Progenitor cell of endocrine pancreas (in vitro differentiated cells): ENCODE measurements around the gene CALN1. TPM values are rescaled to one million over a fixed set of nuclear protein-coding genes. Genes with fewer than 3 reads are reported as not detected.

Experiments
- DNase-seq: peaks from one replicate; pipeline ENCODE4 v3.0.0; 2021; ENCODE audit warnings: low spot score; ENCODE audit not compliant: unreplicated experiment
- H3K27ac Mint-ChIP-seq: 2 replicates; pipeline ENCODE4 v1.8.0; 2021; ENCODE audit warnings: mild to moderate bottlenecking, moderate library complexity, mixed read lengths
- H3K27me3 Mint-ChIP-seq: 2 replicates; pipeline ENCODE4 v1.8.0; 2021; ENCODE audit warnings: mixed read lengths
- H3K36me3 Mint-ChIP-seq: 2 replicates; pipeline ENCODE4 v1.8.0; 2022; ENCODE audit warnings: mixed read lengths; ENCODE audit not compliant: insufficient read depth
- H3K4me1 Mint-ChIP-seq: 2 replicates; pipeline ENCODE4 v1.8.0; 2021; ENCODE audit warnings: low read depth, mixed read lengths
- H3K4me3 Mint-ChIP-seq: 2 replicates; pipeline ENCODE4 v1.8.0; 2021; ENCODE audit warnings: low read depth, mild to moderate bottlenecking, moderate library complexity, mixed read lengths
- H3K9me3 Mint-ChIP-seq: 2 replicates; pipeline ENCODE4 v1.8.0; 2021; ENCODE audit warnings: low read depth, mixed read lengths
- CTCF ChIP-seq: fragments of 200-600 bp; sonication (generic); IDR thresholded peaks from one replicate; pipeline ENCODE4 v1.5.0; 2021; ENCODE audit warnings: antibody characterized with exemption, mild to moderate bottlenecking; ENCODE audit not compliant: unreplicated experiment
- total RNA-seq: library from RNA; stranded (reverse); gene quantifications from 2 replicates; pipeline ENCODE4 v1.2.1, GENCODE V29; 2021

Gene CALN1
- total RNA-seq, 1 donor from 2014 or later: 0.79 TPM

- H3K4me1 Mint-ChIP-seq: peaks cover 13% of the 10 kb centered on the region
These were observed 298.0 kb downstream of the CALN1 start for GRCh38 chr7:72114129-72114528.

GRCh38 chr7:72112992-72113391, 299.1 kb downstream of the CALN1 start:
- no peak for DNase-seq
- Mint-ChIP-seq H3K27ac (peak overlapping the region; percentile 68), H3K4me1 (peaks cover 13% of the 10 kb centered on the region), H3K9me3 (peaks cover 15% of the 10 kb centered on the region), H3K36me3 (peaks cover 5% of the 10 kb centered on the region), H3K27me3 (peaks cover 6% of the 10 kb centered on the region), H3K4me3 (peak overlapping the region; percentile 8)
- no peak for TF ChIP-seq CTCF

More at GRCh38 chr7:72114129-72114528, 298.0 kb downstream of the CALN1 start:
- no peaks in the 10 kb centered on the region for H3K27me3 Mint-ChIP-seq
- TF ChIP-seq CTCF: no peak
- no peak overlapping the region for H3K4me3 Mint-ChIP-seq
- no peaks in the 10 kb centered on the region for H3K36me3 Mint-ChIP-seq
- H3K27ac Mint-ChIP-seq: peak overlapping the region; percentile 73
- H3K9me3 Mint-ChIP-seq: peaks cover 10% of the 10 kb centered on the region
- no peak for DNase-seq

- peaks cover 13% of the 10 kb centered on the region for H3K4me1 Mint-ChIP-seq
- H3K36me3 Mint-ChIP-seq: peaks cover 5% of the 10 kb centered on the region
- TF ChIP-seq CTCF: no peak
- H3K27me3 Mint-ChIP-seq: peaks cover 8% of the 10 kb centered on the region
- peaks cover 19% of the 10 kb centered on the region for H3K9me3 Mint-ChIP-seq
- H3K27ac Mint-ChIP-seq: peak overlapping the region; percentile 19
- DNase-seq: no peak
- no peak overlapping the region for H3K4me3 Mint-ChIP-seq
These were observed 299.6 kb downstream of the CALN1 start for GRCh38 chr7:72112530-72112929.

GRCh38 chr7:72111086-72111485, 301.1 kb downstream of the CALN1 start:
- Mint-ChIP-seq H3K27ac (no peak overlapping the region), H3K4me1 (peaks cover 13% of the 10 kb centered on the region), H3K27me3 (peaks cover 15% of the 10 kb centered on the region), H3K36me3 (peaks cover 5% of the 10 kb centered on the region), H3K4me3 (no peak overlapping the region), H3K9me3 (peaks cover 15% of the 10 kb centered on the region)
- TF ChIP-seq CTCF: no peak
- no peak for DNase-seq

- Mint-ChIP-seq H3K27me3 (peaks cover 15% of the 10 kb centered on the region), H3K36me3 (peaks cover 5% of the 10 kb centered on the region), H3K4me1 (peaks cover 13% of the 10 kb centered on the region), H3K27ac (no peak overlapping the region), H3K9me3 (peaks cover 15% of the 10 kb centered on the region), H3K4me3 (no peak overlapping the region)
- DNase-seq: no peak
- TF ChIP-seq CTCF: no peak
These were observed 302.6 kb downstream of the CALN1 start for GRCh38 chr7:72109566-72109965.
